DND-41 (cell line): Measurements from ENCODE around the gene MCM7.
A peak's percentile ranks its signal among the peaks of the same experiment; 100 is the strongest.
"Not testable (repeated sequence)": the region's sequence is repeated elsewhere in the genome, so short reads cannot be mapped to it uniquely, and the experiment has no call there.

Experiments used
- ATAC-seq: fragments of 200-7000 bp; cut with Tn5 transposase; 3 replicates; pipeline ENCODE4 v1.9.1; 2021; ENCODE audit warnings: low read depth; ENCODE audit not compliant: insufficient read depth
- DNase-seq: peaks from one replicate; pipeline ENCODE4 v3.0.0-alpha.2; 2020
- H2AFZ ChIP-seq: 2 replicates; pipeline ENCODE4 v1.6.0; 2012; ENCODE audit warnings: low read depth, low read length
- H3K27ac ChIP-seq: 2 replicates; pipeline ENCODE4 v1.5.1; 2012; ENCODE audit warnings: low read length, inconsistent platforms
- H3K27me3 ChIP-seq: fragments of 200-600 bp; sonication (generic); 2 replicates; pipeline ENCODE4 v1.6.0; 2012; ENCODE audit warnings: low read length, mild to moderate bottlenecking, inconsistent platforms; ENCODE audit not compliant: insufficient read depth, poor library complexity
- H3K36me3 ChIP-seq: 2 replicates; pipeline ENCODE4 v1.5.1; 2012; ENCODE audit warnings: low read length, inconsistent platforms; ENCODE audit not compliant: insufficient read depth
- H3K4me1 ChIP-seq: 2 replicates; pipeline ENCODE4 v1.5.1; 2012; ENCODE audit warnings: mild to moderate bottlenecking, low read length; ENCODE audit not compliant: insufficient read depth
- H3K4me2 ChIP-seq: 2 replicates; pipeline ENCODE4 v1.6.0; 2012; ENCODE audit warnings: mild to moderate bottlenecking, moderate library complexity, low read length, inconsistent platforms; ENCODE audit not compliant: insufficient read depth
- H3K4me3 ChIP-seq, 2 experiments: fragments of 200-600 bp in 1 of 2; shearing (Covaris generic) in 1 of 2; 2 replicates each; pipeline ENCODE4 v1.5.1; 2012 to 2016; ENCODE audit warnings: inconsistent platforms in 2 of 2, low read length in 2 of 2, mild to moderate bottlenecking in 2 of 2, low read depth in 1 of 2, moderate library complexity in 1 of 2
- H3K79me2 ChIP-seq: 2 replicates; pipeline ENCODE4 v1.6.0; 2012; ENCODE audit warnings: low read length, inconsistent platforms; ENCODE audit not compliant: insufficient read depth
- H3K9ac ChIP-seq: 2 replicates; pipeline ENCODE4 v1.6.0; 2012; ENCODE audit warnings: low read depth, mild to moderate bottlenecking, inconsistent platforms, low read length, moderate library complexity
- H3K9me3 ChIP-seq: 2 replicates; pipeline ENCODE4 v1.5.1; 2012; ENCODE audit warnings: low read length, moderate library complexity, mild to moderate bottlenecking, inconsistent platforms; ENCODE audit not compliant: insufficient read depth, severe bottlenecking
- H4K20me1 ChIP-seq: 2 replicates; pipeline ENCODE4 v1.6.0; 2012; ENCODE audit warnings: low read length; ENCODE audit not compliant: insufficient read depth
- EZH2 ChIP-seq: IDR thresholded peaks from 3 replicates; pipeline ENCODE4 v1.6.1; 2012; ENCODE audit warnings: borderline replicate concordance, low read depth, mild to moderate bottlenecking, moderate library complexity, low read length, inconsistent platforms; ENCODE audit not compliant: severe bottlenecking
- TF ChIP-seq, protein P1 (sequence below): IDR thresholded peaks from 2 replicates; pipeline ENCODE4 v1.5.1; 2012; ENCODE audit warnings: borderline replicate concordance, low read length, moderate library complexity, mild to moderate bottlenecking; ENCODE audit not compliant: poor library complexity, severe bottlenecking; ENCODE audit errors: extremely low read depth

The MCM7 gene

DNA sequence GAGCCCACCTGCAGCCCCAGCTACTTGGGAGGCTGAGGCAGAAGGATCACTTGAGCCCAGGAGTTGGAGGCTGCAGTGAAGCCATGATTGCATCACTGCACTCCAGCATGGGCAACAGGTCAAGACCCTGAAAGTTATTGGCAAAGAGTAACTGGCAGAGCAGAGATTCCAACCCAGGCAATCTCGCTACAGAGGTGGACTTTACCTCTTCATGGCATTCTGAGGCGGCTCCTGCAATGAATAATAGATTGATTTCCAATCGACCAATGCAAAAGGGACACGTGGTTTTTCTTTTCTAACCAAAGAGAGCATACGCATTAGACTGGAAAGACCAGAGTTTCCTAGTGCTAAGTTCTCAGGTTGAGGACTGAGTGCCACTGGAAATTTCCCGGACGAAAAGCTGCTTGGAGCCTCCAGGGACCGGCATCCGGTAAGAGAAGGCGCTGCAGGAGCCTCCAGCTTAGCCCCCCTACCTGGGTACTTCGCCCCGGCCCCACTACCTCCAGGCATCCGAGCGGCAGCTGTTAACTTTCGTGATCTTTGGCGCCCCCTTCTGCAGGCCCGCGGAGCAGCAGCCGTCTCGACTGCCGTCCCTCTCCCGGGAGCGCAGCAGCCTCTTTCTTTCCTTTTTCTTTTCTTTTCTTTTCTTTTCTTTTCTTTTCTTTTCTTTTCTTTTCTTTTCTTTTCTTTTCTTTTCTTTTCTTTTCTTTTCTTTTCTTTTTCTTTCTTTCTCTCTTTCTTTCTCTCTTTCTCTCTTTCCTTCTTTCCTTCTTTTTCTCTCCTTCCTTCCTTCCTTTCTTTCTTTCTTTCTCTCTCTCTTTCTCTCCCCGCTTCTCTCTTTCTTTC lies 29.6 kb upstream of the MCM7 start:
- Histone ChIP-seq H3K4me2 (peak overlapping the region; percentile 54), H3K79me2 (peaks cover 10% of the 10 kb centered on the region), H3K9me3 (no peaks in the 10 kb centered on the region), H3K36me3 (no peaks in the 10 kb centered on the region), H3K9ac (peak overlapping the region; percentile 18), H3K4me1 (peaks cover 32% of the 10 kb centered on the region), H3K4me3 (peak overlapping the region in 1 of 2 experiments; percentile 18; a peak in 1 of 4 replicates), H2AFZ (peak overlapping the region; percentile 76), H4K20me1 (no peaks in the 10 kb centered on the region), H3K27me3 (no peaks in the 10 kb centered on the region), H3K27ac (no peak overlapping the region)
- ATAC-seq (peak; percentile 32; the same call in 2 of the 3 replicates), DNase-seq (peak; percentile 88)
- no peak for TF ChIP-seq EZH2
- TF ChIP-seq, protein P1, sequence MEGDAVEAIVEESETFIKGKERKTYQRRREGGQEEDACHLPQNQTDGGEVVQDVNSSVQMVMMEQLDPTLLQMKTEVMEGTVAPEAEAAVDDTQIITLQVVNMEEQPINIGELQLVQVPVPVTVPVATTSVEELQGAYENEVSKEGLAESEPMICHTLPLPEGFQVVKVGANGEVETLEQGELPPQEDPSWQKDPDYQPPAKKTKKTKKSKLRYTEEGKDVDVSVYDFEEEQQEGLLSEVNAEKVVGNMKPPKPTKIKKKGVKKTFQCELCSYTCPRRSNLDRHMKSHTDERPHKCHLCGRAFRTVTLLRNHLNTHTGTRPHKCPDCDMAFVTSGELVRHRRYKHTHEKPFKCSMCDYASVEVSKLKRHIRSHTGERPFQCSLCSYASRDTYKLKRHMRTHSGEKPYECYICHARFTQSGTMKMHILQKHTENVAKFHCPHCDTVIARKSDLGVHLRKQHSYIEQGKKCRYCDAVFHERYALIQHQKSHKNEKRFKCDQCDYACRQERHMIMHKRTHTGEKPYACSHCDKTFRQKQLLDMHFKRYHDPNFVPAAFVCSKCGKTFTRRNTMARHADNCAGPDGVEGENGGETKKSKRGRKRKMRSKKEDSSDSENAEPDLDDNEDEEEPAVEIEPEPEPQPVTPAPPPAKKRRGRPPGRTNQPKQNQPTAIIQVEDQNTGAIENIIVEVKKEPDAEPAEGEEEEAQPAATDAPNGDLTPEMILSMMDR: peak; percentile 90

DNA sequence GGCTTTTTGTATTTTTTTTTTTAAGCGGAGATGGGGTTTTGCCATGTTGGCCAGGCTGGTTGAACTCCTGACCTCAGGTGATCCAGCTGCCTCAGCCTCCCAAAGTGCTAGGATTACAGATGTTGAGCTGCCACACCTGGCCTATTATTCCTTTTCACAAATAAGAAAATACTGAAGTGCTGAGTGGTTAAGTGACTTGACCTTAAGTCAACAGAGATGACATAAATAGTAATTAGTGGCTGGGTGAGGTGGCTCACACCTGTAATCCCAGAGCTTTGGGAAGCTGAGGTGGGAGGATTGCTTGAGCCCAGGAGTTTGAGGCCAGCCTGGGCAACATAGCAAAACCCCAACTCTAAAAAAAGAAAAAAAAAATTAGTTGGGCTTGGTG lies 29.0 kb upstream of the MCM7 start:
- not testable (repeated sequence) for H4K20me1 ChIP-seq, H3K27ac ChIP-seq, H3K4me2 ChIP-seq, H3K36me3 ChIP-seq, H2AFZ ChIP-seq, DNase-seq, ATAC-seq, H3K27me3 ChIP-seq, H3K4me3 ChIP-seq, H3K9ac ChIP-seq, H3K9me3 ChIP-seq
- Histone ChIP-seq H3K79me2 (peaks cover 16% of the 10 kb centered on the region), H3K4me1 (peaks cover 38% of the 10 kb centered on the region)

DNA sequence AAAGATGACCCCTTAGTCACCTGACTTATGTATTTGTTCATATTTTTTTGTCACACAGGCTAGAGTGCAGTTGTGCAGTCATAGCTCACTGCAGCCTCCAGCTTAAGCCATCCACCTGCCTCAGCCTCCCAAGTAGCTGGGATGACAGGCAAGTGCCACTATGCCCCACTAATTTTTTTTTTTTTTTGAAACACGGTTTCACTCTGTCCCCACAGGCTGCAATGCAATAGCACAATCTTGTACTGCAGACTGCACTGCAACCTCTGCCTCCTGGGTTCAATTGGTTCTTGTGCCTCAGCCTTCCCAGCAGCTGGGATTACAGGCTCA lies 27.4 kb upstream of the MCM7 start:
- no peaks in the 10 kb centered on the region for H4K20me1 ChIP-seq
- H3K9me3 ChIP-seq: no peaks in the 10 kb centered on the region
- peaks cover 45% of the 10 kb centered on the region for H3K4me1 ChIP-seq
- H3K79me2 ChIP-seq: peaks cover 28% of the 10 kb centered on the region
- no peak for TF ChIP-seq EZH2
- TF ChIP-seq, protein P1: no peak
- ATAC-seq (no peak), DNase-seq (no peak)
- H3K4me3 ChIP-seq: peak overlapping the region in 1 of 2 experiments; percentile 96; a peak in 2 of 4 replicates
- H3K9ac ChIP-seq: peak overlapping the region; percentile 92; the same call in 1 of the 2 replicates
- no peak overlapping the region for H3K27ac ChIP-seq
- H3K4me2 ChIP-seq: peak overlapping the region; percentile 100
- no peaks in the 10 kb centered on the region for H3K27me3 ChIP-seq
- H3K36me3 ChIP-seq: peaks cover 11% of the 10 kb centered on the region
- peak overlapping the region; percentile 97 for H2AFZ ChIP-seq

DNA sequence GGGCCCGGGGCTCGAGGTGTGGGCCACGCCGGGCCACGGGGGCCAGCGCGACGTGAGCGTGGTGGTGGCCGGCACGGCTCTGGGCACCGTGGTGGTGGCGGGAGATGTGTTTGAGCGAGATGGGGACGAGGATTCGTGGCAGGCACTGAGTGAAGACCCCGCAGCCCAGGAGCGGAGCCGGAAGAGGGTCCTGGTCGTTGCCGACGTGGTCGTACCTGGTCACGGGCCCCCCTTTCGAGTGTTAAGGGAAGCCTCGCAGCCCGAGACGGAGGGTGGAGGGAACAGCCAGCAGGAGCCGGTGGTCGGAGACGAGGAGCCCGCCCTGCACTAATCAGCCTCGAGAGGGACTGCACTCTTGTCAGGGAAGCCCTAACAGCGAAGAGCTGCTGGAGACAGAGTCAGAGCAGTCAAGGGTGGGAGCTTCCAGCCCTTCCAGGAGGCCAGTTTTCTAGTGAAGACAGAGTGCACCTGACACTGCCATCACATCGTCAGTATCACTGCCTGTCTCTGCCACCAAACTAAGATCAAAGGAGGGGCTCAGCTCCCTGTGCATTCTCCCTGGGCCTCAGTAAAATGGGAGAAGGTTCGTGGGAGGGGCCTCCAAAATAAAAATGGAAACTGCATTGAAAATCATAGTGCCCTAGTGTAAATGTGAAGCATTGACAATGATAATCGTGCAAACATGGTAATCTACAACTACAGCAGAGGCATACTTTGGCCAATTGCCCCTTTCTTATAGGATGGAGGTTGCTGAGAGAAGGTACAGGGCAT lies 26.9 kb upstream of the MCM7 start:
- TF ChIP-seq, protein P1: no peak
- no peak for TF ChIP-seq EZH2
- DNase-seq (peak; percentile 52), ATAC-seq (peak; percentile 18)
- Histone ChIP-seq H2AFZ (peak overlapping the region; percentile 97), H3K4me3 (peak overlapping the region; percentile 91 to 96), H3K36me3 (peaks cover 11% of the 10 kb centered on the region), H4K20me1 (no peaks in the 10 kb centered on the region), H3K79me2 (peaks cover 28% of the 10 kb centered on the region), H3K9me3 (no peaks in the 10 kb centered on the region), H3K4me2 (peak overlapping the region; percentile 100), H3K4me1 (peaks cover 45% of the 10 kb centered on the region), H3K27ac (peak overlapping the region; percentile 100), H3K9ac (peak overlapping the region; percentile 92), H3K27me3 (no peaks in the 10 kb centered on the region)
